Smooth muscle cell of the brain vasculature (primary cell): Measurements from ENCODE around the gene ADCY4.

Experiments used
- DNase-seq: peaks from one replicate; pipeline ENCODE4 v3.0.0-alpha.2; 2012; ENCODE audit warnings: low read depth, low spot score

ADCY4 gene

DNA sequence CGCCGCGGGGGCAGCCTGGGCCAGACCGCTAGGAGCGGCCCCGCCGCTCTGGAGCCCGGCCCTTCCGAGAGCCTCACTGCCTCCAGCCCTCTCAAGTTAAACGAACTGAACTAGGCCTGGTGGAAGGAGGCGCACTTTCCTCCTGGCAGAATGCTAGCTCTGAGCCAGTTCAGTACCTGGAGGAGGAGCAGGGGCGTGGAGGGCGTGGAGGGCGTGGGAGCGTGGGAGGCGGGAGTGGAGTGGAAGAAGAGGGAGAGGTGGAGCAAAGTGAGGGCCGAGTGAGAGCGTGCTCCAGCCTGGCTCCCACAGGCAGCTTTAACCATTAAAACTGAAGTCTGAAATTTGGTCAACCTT, 18.3 kb downstream of the ADCY4 start:
- no peak for DNase-seq

DNA sequence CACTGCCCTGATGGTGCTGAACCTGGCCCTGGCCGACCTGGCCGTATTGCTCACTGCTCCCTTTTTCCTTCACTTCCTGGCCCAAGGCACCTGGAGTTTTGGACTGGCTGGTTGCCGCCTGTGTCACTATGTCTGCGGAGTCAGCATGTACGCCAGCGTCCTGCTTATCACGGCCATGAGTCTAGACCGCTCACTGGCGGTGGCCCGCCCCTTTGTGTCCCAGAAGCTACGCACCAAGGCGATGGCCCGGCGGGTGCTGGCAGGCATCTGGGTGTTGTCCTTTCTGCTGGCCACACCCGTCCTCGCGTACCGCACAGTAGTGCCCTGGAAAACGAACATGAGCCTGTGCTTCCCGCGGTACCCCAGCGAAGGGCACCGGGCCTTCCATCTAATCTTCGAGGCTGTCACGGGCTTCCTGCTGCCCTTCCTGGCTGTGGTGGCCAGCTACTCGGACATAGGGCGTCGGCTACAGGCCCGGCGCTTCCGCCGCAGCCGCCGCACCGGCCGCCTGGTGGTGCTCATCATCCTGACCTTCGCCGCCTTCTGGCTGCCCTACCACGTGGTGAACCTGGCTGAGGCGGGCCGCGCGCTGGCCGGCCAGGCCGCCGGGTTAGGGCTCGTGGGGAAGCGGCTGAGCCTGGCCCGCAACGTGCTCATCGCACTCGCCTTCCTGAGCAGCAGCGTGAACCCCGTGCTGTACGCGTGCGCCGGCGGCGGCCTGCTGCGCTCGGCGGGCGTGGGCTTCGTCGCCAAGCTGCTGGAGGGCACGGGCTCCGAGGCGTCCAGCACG, 18.9 kb downstream of the ADCY4 start:
- DNase-seq = no peak

DNA sequence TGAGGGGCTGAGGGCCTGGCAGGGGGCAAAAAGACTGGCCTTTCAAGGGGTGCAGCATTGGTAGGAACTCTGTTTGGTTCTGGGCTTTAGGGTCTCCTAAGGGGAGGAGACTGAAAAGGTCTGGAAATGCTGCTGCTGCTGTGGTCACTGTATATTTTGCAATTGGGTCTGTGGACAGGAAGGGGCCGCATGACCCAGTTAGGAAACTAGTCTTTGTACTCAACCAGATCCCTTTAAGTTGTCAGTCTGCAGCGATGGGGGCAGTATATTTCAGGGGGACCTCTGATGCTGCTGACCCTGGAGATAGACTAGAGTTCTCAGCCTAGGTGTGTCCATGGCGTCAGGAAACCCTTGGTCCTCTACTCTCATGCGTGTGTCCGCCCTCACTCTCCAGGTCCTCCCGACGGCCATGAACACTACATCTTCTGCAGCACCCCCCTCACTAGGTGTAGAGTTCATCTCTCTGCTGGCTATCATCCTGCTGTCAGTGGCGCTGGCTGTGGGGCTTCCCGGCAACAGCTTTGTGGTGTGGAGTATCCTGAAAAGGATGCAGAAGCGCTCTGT, 19.5 kb downstream of the ADCY4 start:
- DNase-seq = no peak

DNA sequence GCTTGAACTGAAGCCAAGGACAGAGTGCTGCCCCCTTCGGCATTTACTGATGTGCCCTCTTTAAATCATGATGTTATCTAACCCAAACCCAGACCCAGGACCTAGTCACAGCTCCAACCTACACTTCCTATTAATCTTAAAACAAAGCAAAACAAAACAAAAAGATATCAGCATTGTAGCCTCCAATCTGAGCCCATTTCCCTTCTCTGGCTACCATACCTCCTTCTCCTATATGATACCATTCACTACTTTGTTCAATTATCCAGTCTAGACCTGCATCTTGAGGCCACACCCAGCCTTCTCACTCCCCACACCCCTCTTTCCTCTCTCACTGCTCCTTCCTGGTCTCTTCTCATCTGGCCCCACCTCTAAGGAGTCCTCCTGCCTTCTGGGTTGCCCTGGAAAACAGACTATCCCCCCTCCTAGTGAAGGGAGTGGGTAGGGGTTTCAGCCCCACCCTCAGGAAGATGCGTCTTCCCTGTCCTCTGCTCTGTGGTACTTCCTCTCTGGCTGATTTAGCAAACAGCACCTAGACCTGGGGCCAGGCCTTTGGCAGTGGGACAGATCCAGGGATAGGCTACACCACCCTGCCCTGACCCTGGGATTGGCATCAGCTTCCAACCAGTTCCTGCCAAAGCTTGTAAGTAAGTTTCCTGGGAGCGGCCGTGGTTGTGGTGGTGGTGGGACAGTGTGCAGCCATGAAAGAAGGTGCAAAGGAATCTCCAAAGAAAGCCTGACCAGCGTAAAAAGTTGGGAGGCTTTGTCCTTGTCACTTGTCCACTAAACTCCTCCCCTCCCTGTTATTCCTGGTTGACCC, 20.3 kb downstream of the ADCY4 start:
- no peak for DNase-seq

DNA sequence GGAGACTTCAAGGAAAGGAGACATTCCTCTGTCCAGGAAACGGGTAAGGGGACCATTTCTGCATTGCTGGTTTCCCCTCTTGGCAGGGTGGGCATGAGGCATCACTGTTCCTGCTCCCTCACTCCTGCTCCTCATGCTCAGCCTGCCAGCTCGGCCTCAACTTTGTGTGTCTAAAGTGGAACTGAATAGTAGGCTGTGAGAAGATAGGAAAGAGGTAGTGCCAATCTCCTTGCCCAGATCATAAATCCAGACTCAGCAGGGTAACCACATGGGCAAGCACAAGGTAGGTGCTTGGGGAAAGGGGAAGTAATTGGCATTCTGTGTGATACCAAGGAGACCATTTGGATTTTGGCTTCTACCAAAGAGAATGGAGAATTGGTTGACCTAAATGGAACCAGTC, 21.0 kb downstream of the ADCY4 start:
- no peak for DNase-seq

DNA sequence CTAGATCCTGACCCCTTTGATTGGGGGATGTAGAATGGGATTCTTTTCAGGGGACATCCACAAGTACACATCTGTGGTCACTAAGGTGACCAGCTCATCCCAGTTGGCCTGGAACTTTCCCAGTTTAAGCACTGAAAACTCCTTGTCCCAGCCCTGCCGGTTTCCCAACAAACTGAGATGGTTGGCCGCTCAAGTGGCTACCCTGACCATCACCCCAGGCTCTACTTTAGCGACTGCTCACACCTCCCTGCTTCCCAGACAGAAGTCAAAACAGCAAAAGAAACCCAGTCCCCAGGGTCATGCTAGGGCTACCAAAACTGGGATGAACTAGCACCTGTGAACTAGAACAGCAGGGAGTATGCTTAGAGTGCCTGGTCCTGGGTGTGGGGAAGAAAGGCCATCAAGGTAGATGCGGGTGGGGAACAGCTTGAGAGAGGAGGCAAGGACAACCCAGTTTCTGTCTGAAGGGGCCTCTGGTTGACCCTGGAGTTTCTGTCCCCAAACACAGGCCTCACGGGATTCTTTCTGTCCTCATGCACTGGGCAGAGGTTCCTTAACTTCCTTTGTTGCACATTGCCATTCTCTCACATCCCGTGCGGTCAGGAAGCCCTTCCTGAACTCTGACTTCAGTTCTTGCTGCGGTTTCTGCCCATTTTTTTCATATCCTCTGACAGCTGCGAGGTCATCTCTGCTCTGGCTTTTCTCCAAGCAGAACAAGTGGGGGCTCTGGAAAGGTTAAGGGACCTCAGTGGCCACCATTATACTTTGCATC, 21.9 kb downstream of the ADCY4 start:
- DNase-seq = no peak

DNA sequence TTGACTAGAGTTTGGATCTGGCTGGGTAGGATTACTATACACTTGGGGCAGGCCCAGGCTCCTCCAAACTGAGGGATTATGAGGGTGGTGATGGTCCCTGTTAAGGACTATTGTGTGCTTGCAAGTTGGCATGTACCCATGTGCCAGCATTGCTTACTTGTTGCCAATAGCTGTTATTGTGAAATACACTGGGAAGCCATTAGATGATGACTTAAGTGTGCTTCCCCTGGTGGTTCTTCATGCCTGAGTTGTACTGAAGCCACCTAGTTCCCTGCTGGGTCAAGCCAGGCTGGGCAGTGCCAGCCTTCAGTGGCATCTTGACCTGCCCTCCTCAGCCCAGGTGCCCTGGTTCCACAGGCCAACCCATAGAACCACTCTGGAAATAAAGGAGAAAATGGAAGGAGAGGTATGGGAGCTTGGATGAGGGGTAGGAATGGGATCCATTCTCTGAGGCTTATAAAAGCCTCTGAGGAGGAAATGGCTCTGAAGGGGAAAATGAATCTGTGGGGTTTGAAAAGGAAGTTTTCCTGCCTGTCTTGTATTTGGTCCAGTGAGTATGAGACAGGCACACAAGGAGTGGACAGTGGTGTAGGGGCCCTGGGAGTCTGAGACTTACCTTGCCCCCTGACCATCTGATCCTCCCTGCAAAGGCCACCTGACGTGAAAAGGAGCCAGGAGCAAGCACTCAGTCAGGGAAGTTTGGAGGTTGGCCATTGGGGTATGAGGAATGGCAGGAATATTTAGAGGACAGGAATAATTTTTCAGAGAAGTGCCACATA, 22.8 kb downstream of the ADCY4 start:
- DNase-seq = no peak

DNA sequence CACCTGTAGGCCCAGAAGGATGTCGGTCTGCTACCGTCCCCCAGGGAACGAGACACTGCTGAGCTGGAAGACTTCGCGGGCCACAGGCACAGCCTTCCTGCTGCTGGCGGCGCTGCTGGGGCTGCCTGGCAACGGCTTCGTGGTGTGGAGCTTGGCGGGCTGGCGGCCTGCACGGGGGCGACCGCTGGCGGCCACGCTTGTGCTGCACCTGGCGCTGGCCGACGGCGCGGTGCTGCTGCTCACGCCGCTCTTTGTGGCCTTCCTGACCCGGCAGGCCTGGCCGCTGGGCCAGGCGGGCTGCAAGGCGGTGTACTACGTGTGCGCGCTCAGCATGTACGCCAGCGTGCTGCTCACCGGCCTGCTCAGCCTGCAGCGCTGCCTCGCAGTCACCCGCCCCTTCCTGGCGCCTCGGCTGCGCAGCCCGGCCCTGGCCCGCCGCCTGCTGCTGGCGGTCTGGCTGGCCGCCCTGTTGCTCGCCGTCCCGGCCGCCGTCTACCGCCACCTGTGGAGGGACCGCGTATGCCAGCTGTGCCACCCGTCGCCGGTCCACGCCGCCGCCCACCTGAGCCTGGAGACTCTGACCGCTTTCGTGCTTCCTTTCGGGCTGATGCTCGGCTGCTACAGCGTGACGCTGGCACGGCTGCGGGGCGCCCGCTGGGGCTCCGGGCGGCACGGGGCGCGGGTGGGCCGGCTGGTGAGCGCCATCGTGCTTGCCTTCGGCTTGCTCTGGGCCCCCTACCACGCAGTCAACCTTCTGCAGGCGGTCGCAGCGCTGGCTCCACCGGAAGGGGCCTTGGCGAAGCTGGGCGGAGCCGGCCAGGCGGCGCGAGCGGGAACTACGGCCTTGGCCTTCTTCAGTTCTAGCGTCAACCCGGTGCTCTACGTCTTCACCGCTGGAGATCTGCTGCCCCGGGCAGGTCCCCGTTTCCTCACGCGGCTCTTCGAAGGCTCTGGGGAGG, 23.9 kb downstream of the ADCY4 start, which contains the start of gene LTB4R:
Gene LTB4R (plus strand): TSS at position 857 of the 959 bp plus-strand sequence. CDS start 4,150 bp downstream, outside the sequence.
- peak; percentile 13 for DNase-seq

DNA sequence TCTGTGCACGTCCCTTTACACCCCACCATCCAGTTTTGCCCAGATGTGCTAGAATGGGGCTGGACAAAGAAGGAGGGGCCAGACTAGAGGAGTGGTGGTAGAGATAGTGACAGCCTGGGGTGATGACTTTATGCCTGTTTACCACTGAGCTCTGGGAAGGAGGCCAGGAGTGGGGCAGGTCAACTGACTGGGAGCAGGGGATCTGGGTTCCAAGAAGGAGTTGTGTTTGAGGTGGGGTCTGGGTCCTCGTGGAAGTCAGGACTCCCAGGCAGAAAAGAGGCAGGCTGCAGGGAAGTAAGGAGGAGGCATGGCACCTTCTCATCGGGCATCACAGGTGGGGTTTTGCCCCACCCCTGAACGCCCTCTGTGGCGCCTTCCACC, 24.6 kb downstream of the ADCY4 start:
- DNase-seq = no peak

DNA sequence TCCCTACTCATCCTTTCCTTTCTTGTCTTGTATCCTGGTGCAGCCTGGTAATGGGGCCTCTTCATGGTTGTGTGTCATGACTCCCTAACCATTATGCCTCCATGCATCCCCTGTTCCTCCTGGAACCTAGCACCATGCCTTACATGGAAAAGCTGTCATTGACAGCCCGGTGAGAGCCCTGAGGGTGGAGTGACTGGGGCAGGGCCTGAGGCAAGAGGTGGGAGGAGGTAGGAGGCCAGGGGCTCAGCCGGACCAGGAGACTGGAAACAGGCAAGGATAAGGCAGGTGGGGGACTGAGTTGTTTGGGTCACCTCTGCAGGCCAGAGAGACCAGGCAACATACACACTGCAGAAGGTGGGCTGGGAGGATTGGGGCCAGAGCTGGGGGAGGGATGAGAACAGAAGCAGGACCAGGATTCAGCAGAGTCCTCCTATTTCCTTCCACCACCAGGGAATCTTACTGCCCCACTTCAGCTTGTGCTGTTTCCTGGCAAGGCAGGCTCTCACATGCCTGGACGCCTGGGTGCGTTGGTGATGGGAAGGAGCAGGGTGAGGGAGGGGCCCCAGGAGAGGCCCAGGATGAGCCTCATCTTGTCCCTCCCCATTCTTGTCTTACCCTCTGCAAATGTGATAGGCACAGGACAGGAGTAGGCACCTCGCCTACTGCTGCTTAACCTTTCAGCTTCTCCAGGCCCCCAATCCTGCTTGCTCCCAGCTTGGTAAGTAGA, 25.2 kb downstream of the ADCY4 start, which contains the start of gene LTB4R2:
Gene LTB4R2 (plus strand): TSS at position 603 of the 727 bp plus-strand sequence. CDS start 525 bp downstream, outside the sequence.
- DNase-seq = no peak

DNA sequence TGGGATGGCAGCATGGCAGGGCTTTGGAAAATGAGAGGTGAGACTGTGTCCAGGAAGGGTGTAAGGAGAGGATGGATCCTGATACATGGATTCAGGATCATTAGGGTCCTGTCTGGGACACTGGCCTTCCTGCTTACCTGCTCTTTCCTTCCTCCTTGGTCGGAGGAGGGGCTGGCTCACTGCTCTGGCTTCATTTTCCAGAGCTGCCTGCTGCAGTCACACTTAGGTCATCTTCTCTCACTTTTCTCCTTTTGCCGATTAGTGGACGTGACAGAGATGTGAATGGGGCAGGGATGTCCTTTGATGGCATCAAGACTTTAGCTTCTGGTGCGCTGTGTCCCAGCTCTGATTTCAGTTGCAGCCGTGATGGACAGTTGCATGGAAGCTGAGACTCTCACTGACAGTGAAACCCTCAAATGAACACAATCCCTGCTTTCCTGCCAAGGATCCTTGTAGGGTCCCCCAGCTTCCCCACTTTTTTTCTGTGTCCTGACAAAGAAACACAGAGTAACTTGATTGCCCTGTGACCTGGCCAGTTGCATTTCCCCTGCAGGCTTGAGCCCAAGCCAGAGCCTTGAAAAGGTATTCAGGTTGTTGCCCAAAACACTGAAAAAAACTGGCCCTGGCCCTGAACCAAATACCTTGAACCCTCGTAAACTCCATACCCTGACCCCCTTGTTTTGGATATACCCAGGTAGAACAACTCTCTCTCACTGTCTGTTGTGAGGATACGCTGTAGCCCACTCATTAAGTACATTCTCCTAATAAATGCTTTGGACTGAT, 26.3 kb downstream of the ADCY4 start:
- DNase-seq = no peak

DNA sequence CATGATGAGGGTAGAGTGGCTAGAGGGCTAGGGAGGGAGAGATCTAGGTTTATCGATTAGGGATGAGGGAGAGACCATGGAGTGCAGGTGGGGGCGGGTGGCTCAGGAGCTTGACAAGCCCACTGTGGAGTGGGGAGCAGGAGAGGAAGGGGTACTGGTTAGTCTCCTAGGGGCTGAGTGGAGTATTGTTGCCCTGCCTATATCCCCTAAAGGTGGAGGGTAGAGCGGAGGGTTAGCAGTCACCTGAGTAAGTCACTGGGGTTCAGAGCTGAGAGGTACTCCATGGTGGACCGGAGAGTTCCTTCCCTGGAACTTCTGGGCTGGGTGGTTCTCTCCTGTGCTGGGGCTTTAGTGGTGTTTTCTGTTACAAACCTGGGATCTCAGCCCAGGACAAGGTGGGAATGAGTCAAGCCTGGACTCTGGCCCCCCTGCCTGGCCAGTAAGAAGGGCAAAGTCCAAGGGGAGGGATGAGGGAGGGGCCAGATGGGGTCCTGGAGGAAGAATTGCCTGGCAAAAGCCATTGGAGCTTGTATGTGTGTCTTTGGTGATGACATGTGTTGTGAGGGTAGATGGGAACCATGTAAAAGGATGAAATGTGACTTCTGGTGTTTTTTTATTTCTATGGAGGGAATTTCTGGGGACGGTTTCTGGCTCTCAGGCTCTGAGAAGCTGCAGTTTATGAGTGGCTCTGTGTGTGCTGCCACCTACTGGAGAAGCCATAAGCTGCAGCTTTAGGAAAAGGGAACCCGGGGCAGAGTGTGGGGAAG, 27.1 kb downstream of the ADCY4 start, which contains the start of gene CIDEB:
Gene CIDEB (minus strand): TSS at position 403 of the 767 bp plus-strand sequence. CDS start 119 bp downstream, at position 284.
- no peak for DNase-seq

DNA sequence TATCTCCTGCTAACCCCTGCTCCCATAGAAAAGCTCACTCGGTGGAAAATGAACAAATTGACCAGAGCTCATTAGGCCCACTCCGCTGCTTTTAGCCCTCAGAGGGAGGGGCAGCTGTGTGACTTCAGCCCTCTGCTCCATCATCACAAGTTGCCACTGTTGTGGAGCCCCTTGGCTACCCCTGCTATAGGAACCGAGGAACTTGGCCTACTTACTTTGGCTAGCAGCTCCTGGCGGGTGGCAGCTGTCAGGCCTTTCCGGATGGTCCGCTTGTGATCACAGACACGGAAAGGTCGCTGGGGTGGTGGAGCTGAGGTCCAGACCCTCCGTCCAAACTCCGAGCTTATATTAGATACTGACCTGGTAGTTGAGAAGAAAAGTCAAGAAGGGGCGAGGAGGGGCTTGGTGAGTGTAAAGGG, 27.7 kb downstream of the ADCY4 start:
- DNase-seq = no peak

DNA sequence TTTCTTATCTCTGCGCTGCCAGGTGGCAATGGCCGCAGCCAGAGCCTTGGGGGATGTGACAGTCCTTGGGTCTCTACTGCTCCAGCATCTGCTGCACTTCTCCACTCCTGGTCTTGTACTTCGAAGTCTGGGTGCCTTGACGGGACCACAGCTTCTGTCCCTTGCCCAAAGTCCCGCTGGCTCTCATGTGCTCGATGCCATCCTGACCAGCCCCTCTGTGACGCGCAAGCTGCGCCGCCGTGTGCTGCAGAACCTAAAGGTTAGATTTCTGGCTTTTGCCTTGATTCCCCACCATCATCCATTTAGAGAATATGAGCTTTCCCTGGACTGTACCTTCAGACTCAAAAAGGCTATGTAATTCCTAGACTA, 30.9 kb downstream of the ADCY4 start:
- DNase-seq = no peak

DNA sequence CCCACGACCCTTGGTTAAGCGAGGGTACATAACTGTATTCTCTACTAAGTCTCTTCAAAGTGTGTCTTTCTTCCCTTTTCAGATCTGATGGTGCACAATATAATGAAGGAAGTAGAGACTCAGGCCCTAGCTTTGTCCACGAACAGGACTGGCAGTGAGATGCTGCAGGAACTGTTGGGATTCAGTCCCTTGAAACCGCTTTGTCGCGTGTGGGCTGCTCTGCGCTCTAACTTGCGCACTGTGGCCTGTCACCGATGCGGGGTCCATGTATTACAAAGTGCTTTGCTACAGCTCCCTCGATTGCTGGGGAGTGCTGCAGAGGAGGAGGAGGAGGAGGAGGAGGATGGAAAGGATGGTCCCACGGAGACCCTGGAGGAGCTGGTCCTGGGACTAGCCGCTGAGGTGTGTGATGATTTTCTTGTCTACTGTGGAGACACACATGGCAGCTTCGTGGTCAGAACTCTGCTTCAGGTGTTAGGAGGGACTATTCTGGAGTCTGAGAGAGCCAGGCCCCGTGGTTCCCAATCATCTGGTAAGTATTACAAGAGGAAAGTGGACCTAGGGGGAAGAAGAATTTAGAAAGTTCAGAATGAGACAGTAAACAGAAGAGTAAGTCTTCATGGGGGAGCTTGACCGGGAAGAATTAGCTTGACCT, 34.4 kb downstream of the ADCY4 start:
- no peak for DNase-seq

DNA sequence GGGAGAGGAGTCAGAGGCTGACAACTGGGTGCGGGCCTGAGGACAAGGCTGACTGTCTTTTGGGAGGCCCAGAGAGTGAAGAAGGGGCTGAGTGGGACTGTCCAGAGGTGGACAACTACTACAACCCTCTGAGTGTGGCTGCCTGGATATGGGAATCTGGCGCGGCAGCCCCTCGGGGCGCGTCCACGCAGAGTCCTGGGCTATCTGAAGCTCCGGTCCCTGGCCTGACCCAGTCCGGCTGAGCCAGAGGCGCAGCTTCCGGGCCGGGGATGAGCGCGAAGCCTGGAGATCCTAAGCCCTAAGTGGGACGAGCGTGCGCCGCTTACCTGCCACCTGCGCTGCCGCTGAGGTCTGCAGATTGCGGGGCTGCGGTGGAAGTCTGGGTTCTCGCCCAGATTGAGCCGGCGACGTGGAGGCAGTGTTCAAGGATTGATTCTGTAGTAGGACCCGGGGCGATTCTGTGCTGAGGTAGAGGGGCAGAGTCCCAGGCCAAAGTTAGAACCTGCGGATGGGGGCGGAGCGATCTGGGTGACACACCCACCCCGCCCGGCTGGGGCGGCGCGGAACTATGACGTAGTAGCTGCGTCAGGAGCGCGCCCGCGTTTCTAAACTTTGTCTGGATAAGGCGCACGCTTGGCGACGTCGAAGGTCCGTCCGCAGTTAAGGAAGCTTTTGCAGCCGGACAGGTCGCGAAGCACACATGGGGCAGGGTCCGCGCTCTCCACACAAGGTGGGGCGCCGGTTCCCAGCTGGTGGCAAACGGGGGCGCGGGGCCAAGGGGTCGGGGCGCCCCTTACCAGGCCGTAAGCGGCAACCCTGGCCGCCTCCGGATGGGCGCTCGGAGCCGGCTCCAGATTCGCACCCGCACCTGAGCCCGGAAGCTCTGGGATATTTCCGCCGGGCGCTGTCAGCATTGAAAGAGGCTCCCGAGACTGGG, 35.3 kb downstream of the ADCY4 start, which contains the start of the genes DHRS1 and NOP9:
Gene DHRS1 (minus strand): TSS at position 526 of the 937 bp plus-strand sequence. CDS start 674 bp downstream, outside the sequence.
Gene NOP9 (plus strand): TSS at position 596 of the 937 bp plus-strand sequence. CDS start 105 bp downstream, at position 701.
- DNase-seq = peak; percentile 62
